Measurements from ENCODE around the gene IGF2BP2.

GRCh38 chr3:185656321-185656840, 168.5 kb downstream of the IGF2BP2 start:
- TF ChIP-seq CTCF (conservative IDR thresholded peaks at IDR 0.05), result no peak
- no peak for TF ChIP-seq ZFX (IDR thresholded peaks at IDR 0.05)
